ENCODE measurements around the gene THY1. TPM values are rescaled to one million over a fixed set of nuclear protein-coding genes. Genes with fewer than 3 reads are reported as not detected.

Gene THY1
- polyA plus RNA-seq, 1 experiment = 915 TPM

DNA sequence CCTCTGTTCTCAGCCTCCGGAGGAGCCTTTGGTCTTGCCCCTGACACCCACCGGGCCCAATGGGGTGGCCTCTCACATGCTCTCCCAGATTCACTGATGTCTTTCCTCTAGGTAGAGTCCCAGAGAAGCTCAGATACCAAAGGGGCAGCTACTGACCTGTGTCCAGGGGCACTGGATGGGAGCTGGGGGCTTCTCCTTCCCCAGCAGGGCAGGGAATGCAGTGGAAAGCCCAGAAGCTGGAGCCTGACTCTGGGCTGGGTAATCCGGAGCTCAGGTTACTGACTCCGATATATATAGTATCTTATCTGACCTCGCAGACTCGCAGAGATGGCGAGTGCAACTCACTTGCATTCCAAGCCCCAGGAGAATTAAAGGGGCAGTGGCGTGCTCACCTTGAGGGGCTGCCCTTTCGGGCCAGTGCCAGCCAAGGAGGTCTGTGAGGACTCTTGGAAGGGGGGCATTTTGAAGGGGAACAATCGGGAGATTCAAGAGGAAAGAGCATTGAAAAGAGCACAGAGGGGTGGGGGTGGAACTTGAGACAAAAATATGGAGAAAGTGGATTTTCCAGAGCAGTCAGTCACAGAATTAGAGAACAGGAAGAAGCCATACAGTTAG is 44.0 kb downstream of the THY1 start:
- POLR2A ChIA-PET = no interaction called here
- peaks cover 11% of the 10 kb centered on the region for H3K27me3 ChIP-seq (ENCODE audit: control insufficient read depth, insufficient read depth, low read length)
- CTCF ChIA-PET = interaction anchor here (0.5 to 5.7 kb wide), 6 partner anchors 14 to 96 kb away, joined by 3 to 48 read pairs (median 8); partner anchors contain the start of gene C1QTNF5

DNA sequence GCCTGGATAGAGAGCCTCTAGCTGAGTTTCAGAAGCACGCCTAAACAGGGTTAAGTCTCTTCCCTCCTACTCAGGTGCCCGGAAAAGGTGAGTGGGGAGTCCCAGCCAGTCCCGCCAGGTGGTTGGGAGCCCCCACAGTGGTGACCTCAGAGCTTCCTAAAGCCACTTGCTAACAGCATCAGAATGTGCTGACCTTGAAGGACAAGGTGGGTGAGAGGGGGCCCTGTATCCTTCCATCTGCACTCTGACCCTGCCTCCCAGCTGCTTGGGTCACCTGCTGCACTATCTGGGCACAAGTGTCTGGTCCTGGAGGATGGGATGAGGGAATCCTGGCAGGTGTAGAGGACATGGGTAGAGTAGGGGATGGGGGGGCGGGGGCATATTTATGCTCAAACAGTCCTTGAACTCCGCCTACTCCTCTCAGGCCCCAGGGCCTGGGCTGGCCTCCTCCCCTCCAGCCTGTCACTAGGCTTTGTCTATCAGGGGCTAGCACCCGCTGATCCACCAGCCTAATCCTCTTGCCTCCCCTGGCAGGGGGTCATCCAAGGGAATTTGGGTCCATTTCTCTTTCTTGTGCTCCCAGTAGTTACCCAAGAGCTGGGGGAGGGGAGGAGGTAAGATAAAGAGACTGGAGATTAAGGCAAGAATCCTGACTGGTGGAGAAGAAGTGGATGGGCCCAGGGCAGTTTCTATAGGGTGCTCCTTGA is 44.9 kb downstream of the THY1 start:
- H3K27me3 ChIP-seq (ENCODE audit: control insufficient read depth, insufficient read depth, low read length) = peaks cover 3% of the 10 kb centered on the region
- TF ChIP-seq, protein P1, sequence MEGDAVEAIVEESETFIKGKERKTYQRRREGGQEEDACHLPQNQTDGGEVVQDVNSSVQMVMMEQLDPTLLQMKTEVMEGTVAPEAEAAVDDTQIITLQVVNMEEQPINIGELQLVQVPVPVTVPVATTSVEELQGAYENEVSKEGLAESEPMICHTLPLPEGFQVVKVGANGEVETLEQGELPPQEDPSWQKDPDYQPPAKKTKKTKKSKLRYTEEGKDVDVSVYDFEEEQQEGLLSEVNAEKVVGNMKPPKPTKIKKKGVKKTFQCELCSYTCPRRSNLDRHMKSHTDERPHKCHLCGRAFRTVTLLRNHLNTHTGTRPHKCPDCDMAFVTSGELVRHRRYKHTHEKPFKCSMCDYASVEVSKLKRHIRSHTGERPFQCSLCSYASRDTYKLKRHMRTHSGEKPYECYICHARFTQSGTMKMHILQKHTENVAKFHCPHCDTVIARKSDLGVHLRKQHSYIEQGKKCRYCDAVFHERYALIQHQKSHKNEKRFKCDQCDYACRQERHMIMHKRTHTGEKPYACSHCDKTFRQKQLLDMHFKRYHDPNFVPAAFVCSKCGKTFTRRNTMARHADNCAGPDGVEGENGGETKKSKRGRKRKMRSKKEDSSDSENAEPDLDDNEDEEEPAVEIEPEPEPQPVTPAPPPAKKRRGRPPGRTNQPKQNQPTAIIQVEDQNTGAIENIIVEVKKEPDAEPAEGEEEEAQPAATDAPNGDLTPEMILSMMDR (IDR thresholded peaks at IDR 0.05; ENCODE audit: low read depth, low read length) = no peak
- H3K4me3 ChIP-seq (ENCODE audit: low read depth, low read length) = no peak overlapping the region
- CTCF ChIA-PET = interaction anchor here (1.5 to 5.9 kb wide), 5 partner anchors 14 to 96 kb away, joined by 5 to 74 read pairs (median 11); partner anchors contain the start of gene C1QTNF5
- no peaks in the 10 kb centered on the region for H3K9me3 ChIP-seq (ENCODE audit: control insufficient read depth, insufficient read depth, low read length)
- no peak overlapping the region for H3K27ac ChIP-seq (ENCODE audit: low read depth, low read length)
- POLR2A ChIA-PET = interaction anchor here (0.6 kb wide), 1 partner anchor 25 kb away, joined by 4 read pairs; no protein-coding TSS in a partner anchor
- DNase-seq (ENCODE audit: low read depth, low spot score) = no peak

More for the DNA sequence above, 44.0 kb downstream of the THY1 start:
- Histone ChIP-seq H3K27ac (ENCODE audit: low read depth, low read length) (no peak overlapping the region), H3K4me3 (ENCODE audit: low read depth, low read length) (no peak overlapping the region), H3K9me3 (ENCODE audit: control insufficient read depth, insufficient read depth, low read length) (no peaks in the 10 kb centered on the region)
- DNase-seq (ENCODE audit: low read depth, low spot score) = no peak
- TF ChIP-seq, protein P1 (IDR thresholded peaks at IDR 0.05; ENCODE audit: low read depth, low read length) = no peak

DNA sequence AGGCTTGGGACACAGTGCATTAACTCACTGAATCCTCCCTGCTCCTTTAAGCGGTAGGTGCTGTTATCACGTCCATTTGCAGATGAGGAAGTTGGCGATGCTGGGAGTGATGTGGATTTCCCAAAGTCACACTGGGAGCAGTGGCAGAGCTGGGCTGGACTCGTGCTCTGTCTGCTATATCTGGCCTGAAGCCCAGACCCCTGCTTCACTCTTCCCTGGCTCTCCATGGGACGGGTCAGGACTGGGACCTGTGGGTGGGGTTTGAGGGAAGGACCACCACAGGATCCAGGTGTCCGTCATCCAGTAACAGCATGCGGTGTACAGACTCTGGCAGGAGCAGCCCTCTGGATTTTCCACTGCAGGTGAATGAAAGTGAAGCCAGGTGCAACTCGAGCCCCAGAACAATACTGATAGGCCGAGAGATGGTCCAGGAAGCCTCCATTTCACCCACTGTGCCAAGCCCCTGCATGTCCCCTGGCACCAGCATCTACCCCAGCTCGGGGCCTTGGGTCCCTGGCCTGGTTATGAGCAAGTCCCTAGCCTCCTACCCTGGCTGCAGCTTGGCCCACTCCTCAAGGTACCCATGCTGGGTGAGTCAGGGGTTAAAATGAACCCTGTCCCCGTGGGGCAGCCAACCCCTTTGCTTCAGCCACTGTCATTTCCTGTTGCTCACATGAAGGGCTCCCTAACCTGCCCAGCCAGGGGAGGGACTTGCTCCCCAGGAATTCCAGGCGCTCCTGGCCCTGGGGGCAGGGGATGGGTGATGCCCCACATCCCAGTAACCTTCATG is 45.7 kb downstream of the THY1 start:
- Histone ChIP-seq H3K4me3 (ENCODE audit: low read depth, low read length) (no peak overlapping the region), H3K9me3 (ENCODE audit: control insufficient read depth, insufficient read depth, low read length) (no peaks in the 10 kb centered on the region), H3K27me3 (ENCODE audit: control insufficient read depth, insufficient read depth, low read length) (no peaks in the 10 kb centered on the region), H3K27ac (ENCODE audit: low read depth, low read length) (no peak overlapping the region)
- TF ChIP-seq, protein P1 (IDR thresholded peaks at IDR 0.05; ENCODE audit: low read depth, low read length) = no peak
- POLR2A ChIA-PET = interaction anchor here (0.6 to 2.2 kb wide), 2 partner anchors 24 to 39 kb away, joined by 4 to 12 read pairs; no protein-coding TSS in a partner anchor
- CTCF ChIA-PET = interaction anchor here (0.6 to 7.5 kb wide), 8 partner anchors 15 to 98 kb away, joined by 3 to 102 read pairs (median 26); partner anchors contain the start of gene C1QTNF5
- no peak for DNase-seq (ENCODE audit: low read depth, low spot score)

DNA sequence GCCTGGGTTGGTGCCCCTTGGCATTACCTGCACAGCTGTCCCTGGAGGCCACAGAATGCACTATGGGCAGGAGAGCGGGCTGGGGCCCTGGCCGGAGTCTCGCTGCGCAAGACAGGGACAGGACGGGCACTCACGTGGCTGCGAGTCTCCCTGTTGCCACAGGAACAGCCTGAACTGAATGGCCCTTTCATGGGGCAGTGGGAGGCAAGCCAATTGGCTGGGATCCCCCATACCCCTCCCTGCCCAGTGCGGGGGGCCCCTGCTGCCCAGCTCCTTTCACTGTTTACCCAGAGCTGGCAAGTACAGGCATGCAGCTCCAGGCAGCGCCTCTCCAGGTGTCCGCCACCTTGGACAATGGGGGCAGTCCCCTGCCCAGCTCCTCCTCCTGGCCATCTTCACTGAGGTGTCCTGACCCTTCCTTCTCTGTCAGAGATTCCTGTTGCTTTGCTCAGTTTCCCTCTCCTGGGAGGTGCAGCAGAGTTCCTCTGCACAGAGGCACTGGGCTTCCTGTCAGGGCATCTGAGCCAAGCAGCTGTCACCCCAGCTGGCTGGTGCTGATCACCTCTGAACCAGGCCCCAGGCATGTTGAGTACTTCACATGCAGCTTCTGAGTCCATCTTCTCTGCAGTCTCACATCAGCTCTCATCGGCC is 46.6 kb downstream of the THY1 start:
- peaks cover 2% of the 10 kb centered on the region for H3K27me3 ChIP-seq (ENCODE audit: control insufficient read depth, insufficient read depth, low read length)
- no peak for DNase-seq (ENCODE audit: low read depth, low spot score)
- H3K4me3 ChIP-seq (ENCODE audit: low read depth, low read length) = no peak overlapping the region
- no peak overlapping the region for H3K27ac ChIP-seq (ENCODE audit: low read depth, low read length)
- H3K9me3 ChIP-seq (ENCODE audit: control insufficient read depth, insufficient read depth, low read length) = no peaks in the 10 kb centered on the region
- TF ChIP-seq, protein P1 (IDR thresholded peaks at IDR 0.05; ENCODE audit: low read depth, low read length) = no peak
- ChIA-PET POLR2A (interaction anchor here (2.2 kb wide), 1 partner anchor 38 kb away, joined by 12 read pairs; no protein-coding TSS in a partner anchor), CTCF (interaction anchor here (0.6 to 7.5 kb wide), 12 partner anchors 9 to 170 kb away, joined by 3 to 102 read pairs (median 16); partner anchors contain the start of genes C1QTNF5 and CBL)
